ENCODE results near the gene RIMBP2.

DNA sequence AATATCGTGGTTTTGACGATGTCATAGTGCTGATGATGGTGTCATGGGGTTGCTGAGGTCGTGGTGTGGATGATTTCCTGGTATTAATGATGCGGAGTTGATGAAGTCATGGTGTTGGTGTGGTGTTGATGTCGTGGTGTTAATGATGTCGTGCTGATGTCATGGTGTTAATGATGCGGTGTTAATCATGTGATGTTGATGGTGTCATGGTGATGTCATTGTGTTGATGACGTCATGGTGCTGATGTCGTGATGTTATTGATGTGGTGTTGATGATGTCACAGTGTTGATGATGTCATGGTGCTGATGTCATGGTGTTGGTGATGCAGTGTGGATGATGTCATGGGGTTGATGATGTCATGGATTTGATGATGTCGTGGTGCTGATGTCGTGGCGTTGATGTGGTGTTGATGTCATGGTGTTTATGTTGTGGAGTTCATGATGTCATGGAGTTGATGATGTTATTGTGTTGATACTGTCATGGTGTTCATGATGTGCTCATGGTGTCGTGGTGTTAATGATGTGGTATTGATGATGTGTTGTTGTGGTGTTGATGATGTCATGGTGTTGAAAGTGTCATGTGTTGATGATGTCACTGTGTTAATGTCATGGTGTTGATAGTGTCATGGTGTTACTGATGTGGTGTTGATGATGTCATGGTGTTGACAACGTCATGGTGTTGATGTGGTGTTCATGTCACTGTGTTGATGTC is 48.5 kb upstream of the RIMBP2 start:
- TF ChIP-seq, protein P1, sequence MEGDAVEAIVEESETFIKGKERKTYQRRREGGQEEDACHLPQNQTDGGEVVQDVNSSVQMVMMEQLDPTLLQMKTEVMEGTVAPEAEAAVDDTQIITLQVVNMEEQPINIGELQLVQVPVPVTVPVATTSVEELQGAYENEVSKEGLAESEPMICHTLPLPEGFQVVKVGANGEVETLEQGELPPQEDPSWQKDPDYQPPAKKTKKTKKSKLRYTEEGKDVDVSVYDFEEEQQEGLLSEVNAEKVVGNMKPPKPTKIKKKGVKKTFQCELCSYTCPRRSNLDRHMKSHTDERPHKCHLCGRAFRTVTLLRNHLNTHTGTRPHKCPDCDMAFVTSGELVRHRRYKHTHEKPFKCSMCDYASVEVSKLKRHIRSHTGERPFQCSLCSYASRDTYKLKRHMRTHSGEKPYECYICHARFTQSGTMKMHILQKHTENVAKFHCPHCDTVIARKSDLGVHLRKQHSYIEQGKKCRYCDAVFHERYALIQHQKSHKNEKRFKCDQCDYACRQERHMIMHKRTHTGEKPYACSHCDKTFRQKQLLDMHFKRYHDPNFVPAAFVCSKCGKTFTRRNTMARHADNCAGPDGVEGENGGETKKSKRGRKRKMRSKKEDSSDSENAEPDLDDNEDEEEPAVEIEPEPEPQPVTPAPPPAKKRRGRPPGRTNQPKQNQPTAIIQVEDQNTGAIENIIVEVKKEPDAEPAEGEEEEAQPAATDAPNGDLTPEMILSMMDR (IDR thresholded peaks at IDR 0.05; ENCODE audit: insufficient read depth, low read length), result no peak
- TF ChIP-seq GABPA (IDR thresholded peaks at IDR 0.05; ENCODE audit: low read depth) (no peak), POLR2AphosphoS5 (IDR thresholded peaks at IDR 0.05; ENCODE audit: low read depth) (no peak), SPI1 (IDR thresholded peaks at IDR 0.05; ENCODE audit: borderline replicate concordance, low read depth) (no peak)
- TF ChIP-seq, protein P2, sequence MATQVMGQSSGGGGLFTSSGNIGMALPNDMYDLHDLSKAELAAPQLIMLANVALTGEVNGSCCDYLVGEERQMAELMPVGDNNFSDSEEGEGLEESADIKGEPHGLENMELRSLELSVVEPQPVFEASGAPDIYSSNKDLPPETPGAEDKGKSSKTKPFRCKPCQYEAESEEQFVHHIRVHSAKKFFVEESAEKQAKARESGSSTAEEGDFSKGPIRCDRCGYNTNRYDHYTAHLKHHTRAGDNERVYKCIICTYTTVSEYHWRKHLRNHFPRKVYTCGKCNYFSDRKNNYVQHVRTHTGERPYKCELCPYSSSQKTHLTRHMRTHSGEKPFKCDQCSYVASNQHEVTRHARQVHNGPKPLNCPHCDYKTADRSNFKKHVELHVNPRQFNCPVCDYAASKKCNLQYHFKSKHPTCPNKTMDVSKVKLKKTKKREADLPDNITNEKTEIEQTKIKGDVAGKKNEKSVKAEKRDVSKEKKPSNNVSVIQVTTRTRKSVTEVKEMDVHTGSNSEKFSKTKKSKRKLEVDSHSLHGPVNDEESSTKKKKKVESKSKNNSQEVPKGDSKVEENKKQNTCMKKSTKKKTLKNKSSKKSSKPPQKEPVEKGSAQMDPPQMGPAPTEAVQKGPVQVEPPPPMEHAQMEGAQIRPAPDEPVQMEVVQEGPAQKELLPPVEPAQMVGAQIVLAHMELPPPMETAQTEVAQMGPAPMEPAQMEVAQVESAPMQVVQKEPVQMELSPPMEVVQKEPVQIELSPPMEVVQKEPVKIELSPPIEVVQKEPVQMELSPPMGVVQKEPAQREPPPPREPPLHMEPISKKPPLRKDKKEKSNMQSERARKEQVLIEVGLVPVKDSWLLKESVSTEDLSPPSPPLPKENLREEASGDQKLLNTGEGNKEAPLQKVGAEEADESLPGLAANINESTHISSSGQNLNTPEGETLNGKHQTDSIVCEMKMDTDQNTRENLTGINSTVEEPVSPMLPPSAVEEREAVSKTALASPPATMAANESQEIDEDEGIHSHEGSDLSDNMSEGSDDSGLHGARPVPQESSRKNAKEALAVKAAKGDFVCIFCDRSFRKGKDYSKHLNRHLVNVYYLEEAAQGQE (IDR thresholded peaks at IDR 0.05; ENCODE audit: insufficient replicate concordance, low read depth), result no peak

All from HL-60 (cell line).